ENCODE measurements around the gene POU2F3.

DNA sequence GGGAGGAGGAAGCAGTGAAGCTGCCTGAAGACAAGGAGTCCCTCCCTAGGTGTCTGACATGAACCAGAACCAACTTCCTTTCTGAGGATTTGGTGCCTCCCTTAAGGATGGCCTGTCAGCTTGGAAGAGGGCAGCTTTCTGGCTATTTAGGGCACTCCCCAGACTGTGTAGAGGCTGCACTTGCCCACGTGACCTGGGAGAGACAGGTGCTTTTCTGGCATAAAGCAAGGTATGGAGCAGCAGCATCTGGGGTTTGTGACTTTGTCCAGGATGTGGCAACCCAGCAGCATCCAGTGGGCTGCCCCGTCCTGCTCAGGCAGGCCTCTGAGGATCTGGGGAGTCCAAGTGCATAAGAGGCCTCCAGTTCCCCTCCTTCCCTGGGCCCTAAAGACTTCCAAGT is 43.2 kb downstream of the POU2F3 start:
- TF ChIP-seq, protein P1, sequence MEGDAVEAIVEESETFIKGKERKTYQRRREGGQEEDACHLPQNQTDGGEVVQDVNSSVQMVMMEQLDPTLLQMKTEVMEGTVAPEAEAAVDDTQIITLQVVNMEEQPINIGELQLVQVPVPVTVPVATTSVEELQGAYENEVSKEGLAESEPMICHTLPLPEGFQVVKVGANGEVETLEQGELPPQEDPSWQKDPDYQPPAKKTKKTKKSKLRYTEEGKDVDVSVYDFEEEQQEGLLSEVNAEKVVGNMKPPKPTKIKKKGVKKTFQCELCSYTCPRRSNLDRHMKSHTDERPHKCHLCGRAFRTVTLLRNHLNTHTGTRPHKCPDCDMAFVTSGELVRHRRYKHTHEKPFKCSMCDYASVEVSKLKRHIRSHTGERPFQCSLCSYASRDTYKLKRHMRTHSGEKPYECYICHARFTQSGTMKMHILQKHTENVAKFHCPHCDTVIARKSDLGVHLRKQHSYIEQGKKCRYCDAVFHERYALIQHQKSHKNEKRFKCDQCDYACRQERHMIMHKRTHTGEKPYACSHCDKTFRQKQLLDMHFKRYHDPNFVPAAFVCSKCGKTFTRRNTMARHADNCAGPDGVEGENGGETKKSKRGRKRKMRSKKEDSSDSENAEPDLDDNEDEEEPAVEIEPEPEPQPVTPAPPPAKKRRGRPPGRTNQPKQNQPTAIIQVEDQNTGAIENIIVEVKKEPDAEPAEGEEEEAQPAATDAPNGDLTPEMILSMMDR (IDR thresholded peaks at IDR 0.05; ENCODE audit: low read length), result no peak
- TF ChIP-seq EZH2 (optimal IDR thresholded peaks at IDR 0.05; ENCODE audit: low read depth, low read length) (no peak), EZH2phosphoT487 (IDR thresholded peaks at IDR 0.05; ENCODE audit: low read length) (no peak)
